Right kidney (tissue), 1 donor: ENCODE results near the gene EVL.
"Not testable (repeated sequence)": the region's sequence is repeated elsewhere in the genome, so short reads cannot be mapped to it uniquely, and the experiment has no call there.

Experiments used
- DNase-seq: peaks from one replicate; pipeline ENCODE4 v3.0.0-alpha.2; 2016

The EVL gene

DNA sequence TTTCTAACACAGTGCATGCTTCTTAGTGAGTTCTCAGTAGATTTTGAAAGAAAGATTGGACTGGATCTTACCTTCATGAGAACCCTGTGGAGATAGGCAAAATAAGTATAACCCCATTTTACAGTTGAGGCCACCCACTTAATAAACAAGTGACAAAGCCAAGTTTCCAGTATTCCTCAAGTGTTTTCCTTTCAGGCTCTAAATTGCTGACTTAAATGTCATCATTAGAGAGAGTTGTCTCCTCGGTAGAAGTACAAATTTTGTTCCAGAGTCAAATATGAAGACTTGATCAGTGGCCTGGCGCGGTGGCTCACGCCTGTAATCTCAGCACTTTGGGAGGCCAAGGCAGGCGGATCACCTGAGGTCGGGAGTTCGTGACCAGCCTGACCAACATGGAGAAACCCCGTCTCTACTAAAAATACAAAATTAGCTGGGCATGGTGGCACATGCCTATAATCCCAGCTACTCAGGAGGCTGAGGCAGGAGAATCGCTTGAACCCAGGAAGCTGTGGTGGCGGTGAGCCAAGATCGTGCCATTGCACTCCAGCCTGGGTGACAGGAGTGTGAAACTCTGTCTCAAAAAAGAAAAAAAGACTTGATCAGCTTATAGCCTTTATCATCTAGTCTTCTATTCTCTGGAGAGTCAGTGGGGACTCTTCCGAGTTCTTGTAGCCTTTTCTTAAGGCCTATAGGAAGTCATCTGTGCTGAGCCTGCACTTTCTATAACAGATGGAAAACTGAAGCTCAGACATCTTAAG lies 708 bp upstream of the EVL start:
- DNase-seq = not testable (repeated sequence)

DNA sequence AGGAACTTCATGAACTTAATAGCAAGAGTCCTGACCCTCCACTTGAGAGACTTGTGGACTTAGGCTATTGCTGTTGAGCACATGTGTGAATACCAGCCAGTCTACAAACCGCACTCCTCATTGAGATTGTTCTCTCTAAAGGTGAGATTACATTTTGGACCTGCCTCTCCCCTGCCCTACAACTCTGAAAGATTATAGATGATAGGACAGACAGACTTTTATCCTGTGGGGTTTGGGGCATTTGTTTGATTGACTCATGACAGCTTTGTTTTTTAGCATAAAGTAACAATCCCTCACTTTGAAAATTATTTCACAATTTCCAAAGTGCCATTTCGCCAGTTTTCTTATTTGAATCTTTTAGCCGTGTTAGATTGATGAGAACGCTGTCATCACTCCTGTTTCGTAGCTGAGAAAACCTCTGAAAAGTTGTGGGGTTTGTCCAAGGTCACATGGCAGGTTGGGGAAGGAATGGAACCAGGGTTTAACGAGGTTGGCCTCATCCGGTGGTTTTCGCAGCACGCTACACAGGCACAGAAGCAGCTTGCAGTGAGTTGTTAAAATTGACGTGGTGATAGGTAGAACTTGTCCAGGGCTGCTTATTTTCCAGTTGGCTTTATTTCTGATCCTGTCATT lies 836 bp downstream of the EVL start:
- no peak for DNase-seq

DNA sequence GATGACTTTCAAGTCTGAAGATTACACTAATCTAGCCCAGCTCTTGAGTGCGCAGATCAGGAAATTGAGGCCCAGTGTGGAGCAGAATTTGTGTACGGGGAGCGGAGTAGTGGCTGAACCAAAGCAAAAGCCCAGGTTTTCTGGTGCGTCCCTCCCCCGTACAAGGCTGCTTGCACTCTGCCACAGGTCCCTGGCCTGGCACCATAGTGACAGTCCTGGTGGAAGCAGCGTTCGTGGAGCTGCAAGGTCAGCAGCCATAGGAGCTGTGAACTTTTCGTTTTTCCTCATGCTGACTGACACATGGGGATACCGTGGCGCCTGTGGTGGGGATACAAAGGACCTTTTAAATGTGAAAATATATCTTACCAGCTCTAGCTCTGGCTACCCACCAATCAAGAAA lies 1.7 kb downstream of the EVL start:
- no peak for DNase-seq

DNA sequence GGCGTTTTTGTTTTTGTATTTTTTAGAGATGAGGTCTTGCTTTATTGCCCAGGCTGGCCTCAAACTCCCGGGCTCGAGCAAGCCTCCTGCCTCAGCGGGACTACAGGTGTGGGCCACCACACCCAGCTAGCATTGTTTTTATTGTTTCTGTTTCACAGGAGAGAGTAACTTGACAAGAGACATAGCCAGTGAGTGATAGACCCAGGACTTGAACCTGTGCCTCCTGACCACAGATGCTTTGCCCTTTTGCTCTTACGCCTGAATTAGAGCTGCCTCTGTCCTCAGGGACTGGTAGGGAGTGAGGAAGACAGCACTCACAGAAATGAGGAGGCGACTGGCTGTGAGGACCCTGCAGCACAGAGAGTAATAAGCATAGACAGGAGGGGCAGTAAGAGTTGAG lies 2.3 kb downstream of the EVL start:
- no peak for DNase-seq

DNA sequence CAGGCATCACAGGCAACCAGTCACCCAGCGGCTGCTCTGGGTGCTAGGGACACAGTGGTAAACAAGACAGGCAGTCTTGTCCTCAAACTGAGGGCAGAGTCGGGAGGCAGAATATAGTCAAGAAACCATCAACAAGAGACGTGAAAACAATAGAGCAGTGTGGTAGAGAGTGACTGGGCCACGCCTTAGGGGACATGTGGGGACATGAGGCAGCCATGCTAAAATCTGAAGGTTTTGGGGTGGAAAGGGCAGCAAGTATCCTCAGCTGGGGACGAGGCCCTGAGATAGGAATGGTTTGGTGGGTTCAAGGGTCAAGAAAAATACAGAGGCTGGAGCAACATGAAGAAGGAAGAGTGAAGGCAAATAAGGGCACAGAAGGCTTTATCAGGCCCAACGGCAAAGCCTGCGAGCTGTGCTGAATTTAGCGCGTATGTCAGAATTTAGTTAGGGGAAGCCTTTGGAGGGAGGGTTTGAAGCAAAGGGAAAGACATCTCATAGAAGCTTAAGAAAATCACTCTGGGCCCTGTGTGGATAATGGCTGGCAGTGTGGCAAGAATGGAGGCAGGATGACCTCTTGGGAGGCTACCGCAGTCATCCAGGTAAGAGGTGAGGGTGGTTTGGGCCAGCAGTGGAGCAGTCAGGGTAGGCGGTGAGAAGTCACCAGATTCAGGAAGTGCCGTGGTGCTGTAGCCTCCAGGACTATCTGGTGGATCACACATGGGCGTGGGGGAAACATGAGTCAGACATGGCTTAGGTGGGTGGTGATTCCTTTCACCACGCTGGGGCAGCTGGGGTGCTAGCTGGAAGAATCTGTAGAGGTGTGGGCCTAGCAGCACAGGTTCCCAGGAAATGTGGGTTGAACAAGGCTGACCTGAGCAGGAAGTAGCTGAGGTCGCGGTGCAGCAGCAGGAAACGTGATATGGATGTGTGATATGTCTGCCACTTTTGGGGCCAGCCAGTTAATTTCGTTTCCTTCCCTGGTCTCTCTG lies 3.0 kb downstream of the EVL start:
- DNase-seq = no peak

DNA sequence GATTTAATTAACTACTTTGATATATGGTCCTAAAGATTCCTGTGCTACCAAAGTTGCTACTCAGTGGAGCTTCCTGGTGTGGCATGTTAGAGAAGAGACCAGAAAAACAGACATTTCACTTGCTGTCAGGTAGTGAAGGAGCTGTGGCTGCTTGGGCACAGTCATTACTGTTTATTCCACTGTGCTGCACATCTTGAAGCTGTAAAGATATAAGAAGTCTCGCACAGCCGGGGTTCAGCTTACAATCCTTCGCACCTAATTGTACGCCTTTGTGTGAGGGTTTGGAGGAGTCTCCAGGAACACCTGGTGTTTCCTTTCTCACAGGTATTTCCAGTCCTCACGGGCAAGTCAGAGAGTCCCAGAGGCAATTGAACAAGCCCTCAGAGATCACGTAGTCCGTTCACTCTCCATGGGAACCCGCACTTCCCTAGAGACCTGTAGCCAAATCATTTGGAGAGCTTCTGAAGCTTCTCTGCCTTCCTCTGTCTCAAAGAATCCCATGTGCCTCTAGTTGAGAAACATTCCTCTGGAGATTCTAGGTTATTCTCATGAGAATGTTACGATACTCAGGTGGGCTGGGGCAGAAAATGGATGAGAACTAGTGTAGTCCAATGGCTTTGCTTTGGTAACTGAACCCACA lies 4.1 kb downstream of the EVL start:
- no peak for DNase-seq

DNA sequence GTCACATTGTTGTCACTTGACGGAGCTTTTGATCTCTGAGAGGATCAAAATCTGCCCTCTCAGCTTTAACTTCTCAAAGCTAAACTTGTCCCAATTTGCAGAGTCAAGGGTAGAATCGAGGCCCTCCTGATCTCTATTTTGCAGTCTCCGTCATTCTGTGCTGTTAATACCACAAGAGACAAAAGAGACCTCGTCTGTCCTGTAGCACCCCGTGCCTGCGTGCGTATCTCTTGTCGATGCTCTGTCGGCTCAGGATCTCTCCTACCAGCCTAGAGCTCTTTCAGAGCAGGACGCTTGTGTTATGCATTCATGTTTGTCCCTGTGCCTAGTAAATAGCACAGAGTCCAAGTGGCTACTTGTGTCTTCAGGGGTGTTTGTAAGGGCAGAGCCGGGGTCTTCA lies 5.1 kb downstream of the EVL start:
- DNase-seq = no peak

DNA sequence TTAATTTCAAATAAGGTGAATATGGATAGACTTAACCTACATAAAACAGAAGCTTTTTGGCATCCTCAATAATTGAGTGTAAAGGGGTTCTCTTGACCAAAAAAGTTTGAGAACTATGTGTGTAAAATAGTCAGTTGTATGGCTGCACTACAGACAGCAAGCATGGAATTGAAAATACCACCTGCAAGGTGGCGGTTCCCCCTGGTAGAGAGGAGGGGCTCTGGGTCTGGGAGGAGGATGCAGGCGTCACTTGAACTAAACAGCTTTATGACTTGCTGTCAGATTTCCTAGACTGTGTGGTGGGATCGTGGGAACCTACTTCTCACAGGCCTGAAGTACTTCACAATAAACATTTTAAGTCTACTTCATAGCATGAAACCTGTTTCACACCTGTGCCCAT lies 6.3 kb downstream of the EVL start:
- no peak for DNase-seq

DNA sequence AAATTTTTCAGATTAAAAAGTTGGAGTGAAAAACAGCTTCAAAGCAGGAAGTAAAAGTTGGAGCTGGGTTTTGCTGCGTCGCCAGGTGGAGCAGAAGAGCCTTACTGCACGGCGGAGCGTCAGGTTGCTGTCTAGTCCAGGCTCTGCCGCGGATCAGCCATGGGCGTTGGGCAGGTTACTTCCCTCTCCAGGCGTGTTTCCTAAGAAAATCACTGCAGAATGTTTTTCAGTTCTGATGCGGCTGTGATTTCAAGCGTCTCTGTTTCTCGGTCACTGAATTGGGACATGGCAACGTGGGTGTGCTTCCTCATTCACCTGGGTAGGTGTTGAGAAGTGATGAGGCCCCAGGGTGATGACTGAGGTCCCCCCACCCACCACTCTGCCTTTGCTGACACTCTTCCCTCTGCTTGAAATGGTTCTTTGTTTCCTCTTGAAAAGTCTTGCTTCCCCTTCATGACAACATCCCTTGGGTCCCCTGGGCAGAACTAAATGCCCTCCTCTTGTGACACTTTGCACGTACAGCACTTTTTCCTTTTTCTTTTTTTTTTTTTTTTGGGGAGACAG lies 7.6 kb downstream of the EVL start:
- DNase-seq = no peak

DNA sequence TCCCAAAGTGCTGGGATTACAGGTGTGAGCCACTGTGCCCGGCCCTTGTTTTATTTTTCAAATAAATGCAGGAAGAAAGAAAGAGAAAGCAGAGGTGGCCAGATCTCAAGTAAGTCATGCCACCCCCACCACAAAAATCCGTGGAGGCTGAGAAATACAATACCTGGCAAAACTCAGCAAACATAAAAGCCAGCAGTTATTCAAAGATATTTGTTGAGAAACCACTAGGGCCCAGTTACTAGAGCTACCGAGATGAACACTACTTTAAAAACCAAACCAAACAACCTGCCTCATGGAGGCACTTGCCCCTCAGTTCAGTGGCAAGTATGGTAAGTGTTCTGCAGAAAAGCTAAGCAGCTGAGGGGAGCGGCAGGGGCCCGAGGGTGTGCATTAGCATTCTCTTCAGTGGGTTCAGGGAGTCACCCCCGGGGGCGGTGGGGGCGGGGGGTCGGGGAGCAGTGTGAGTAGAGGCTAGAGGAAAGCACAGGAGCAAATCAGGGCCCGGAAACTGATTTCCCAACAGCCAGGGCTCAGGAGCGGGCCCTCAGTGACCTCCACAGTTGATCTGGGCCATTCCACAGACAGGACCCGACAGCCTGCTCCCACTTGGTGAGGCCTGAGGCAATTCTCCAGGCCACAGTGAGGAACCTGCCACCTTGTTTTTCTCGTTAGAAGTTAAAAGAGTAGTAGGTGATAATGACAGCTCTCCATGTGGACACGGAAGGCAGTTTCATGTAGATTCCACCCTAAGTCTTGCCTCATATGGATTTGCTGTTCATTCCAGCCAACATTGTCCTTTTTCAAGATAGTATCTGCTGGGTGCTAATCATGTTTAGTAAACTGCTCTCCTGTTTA lies 8.6 kb downstream of the EVL start:
- no peak for DNase-seq

DNA sequence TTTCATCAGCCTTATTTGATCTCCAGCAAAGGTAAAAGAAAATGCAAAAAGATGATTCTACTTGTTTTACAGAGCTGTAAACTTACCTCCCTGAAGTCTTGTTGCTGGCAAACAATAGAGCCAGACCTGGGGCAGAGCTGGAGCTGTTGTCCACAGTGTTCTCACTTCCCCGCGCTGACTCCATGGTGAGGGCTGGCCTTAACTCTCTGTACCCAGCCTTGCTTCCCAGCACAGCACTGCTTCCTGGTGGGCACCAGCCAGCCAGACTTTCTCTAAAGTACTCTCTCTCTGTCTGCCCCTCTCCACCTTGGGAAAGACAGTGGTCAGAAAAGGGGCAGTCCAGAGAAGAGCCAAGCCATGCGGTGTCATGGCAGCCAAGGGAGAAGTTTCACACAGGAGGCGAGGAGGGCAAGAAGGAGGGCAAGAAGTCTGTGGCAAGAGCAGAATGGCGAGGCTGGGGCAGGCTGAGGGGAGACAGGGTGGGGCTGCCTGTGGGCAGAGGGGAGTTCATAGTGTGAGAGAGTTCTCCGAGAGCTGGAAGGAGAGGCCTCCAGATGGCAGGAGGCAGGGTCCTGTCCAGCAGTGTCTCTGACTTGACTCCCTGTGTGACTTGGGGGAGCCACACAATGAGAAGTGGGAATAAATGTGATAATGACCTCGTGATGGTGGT lies 9.3 kb downstream of the EVL start:
- no peak for DNase-seq

DNA sequence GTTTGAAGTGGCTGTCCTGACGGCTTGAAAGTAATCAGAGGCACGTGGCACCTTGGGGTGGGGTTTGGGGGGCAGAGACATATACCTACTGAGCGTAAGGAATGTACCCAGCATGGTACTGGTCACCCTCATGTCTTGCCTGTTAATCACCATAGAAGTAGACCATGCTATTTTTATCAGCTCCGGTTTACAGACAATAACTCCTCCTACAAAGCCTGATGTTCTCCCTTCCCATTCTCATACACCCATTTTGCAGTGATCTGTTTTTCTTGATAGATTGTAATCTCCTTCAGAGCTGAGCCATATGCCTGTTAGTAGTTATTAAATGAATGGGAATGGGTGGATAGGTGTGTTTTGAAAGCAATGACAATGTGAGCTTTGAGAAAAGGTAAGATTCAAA lies 10.5 kb downstream of the EVL start:
- no peak for DNase-seq

DNA sequence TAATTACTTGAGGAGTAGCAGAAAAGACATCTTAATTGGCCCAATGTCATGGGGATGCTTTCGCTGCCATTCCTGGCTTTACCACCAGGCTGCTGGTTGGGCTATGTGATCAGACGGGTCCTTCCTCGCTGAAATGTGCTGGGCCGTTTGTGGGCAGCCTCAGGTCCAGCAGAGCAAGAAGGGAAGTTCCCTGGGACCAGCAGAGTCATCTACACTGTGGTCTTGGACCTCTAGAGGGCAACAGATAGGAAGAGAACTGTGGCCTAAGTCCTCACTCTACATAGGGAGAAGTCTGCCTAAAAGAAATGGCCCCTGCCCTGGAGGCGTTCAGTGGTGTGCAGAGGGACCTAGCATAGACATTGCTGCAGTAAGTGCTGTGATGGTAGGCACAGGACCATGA lies 10.9 kb downstream of the EVL start:
- no peak for DNase-seq

DNA sequence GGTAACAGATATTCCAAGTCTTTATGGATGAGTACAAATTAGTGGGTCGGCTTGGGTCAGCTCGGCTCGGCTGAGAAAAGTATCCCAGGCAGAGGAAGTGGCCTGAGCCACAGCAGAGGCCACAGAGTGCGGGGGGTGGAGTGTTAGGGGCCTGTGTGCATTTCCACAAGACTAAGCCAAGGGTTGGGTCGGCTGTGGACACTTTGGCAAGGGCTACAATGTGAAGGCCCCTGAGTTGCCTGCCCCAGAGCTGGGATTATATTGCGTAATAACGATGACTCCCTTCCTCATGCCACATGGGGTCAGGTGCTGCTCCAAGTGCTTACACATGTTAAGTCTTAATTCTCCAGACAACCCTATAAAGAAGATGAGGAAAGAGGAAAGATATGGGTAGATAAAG lies 11.4 kb downstream of the EVL start:
- DNase-seq = no peak

DNA sequence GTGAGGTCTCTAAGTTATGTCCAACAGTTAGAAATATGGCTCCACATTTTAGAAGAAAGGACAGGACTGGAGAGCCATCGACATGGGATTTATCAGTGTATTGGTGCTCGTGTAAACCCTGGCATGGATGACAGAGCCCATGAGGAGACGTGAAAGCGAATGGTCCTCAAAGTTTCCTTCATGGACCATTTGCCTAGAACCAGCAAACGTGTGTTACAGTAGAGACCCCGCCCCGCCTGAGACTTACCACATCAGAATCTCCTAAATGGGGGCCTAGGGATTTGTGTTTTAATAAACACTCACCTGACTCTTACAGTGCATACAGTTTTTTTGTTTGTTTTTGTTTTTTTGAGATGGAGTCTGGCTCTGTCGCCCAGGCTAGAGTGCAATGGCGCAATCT lies 12.2 kb downstream of the EVL start:
- no peak for DNase-seq

DNA sequence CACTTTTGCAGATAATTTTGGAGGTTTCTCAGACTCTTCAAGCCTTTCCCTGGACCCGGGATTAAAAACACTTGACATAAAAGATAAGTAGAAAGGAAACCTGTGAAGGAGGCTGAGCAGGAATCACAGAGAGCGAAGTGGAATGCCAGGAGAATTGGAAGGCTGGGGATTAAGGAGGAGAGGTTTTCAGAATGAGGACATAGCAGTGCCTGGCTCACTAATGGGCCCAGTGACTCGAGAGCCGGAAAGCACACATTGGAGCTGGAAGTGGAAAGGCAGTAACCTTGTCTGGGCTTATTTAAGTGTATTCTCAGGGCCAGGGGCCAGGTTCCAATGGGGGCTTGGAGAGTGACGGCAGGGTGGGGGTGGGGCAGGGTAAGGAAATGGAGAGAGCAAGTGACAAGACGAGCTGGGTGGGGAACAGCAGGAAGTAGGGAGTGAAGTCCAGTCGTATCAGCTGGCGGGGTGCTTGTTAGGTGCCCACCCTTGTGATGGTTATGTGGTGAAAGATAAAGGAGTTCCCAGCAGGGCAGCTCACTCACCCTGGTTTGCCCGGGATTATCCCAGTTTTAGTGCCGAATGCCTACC lies 13.1 kb downstream of the EVL start:
- DNase-seq = no peak

DNA sequence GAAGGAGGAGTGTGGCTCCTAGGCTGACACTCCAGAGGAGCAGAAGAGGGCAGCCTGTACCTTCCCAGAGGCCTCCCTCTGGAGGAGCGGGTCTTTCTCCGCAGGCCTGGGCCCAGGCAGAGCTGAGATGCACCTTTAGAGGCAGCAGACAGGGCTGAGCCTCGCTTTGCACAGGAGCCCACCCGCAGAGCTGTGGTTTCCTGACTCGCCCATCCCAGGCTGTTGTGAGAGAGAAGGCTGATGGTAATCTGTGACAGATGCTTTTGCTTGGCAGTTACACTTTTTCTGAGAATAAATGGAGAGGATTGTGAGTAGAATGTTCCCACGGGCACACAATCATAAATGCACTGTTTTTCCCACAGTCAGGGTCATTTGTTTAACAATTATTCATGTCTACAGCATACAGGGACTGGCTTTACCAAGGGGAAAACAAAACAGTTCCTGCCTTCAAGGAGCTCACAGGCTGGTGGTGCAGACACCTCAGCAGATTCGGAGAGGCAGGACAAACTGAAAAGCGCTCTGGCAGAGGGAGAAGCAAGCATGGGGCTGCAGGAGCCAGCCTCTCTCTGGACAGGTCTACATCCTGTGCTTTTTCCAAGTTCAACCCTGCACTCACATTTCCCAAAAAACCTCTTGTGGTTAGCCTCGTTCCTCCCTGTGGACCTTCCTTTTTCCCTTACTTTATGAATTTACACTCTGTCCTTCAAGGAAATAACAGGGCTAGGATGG lies 13.9 kb downstream of the EVL start:
- DNase-seq = no peak

DNA sequence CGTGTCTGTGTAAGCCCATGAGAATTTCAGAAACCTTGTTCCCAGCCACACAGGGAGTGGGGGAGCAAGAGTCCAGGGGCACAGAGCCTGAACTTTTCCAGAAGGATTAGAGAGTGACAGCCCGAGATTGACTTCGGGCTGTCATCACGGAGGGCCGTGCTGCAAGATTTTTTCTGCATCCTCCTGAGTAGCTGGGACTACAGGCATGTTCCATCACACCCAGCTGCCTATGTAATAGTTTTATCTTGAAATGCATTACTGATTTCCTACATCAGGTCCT lies 14.4 kb downstream of the EVL start:
- no peak for DNase-seq

DNA sequence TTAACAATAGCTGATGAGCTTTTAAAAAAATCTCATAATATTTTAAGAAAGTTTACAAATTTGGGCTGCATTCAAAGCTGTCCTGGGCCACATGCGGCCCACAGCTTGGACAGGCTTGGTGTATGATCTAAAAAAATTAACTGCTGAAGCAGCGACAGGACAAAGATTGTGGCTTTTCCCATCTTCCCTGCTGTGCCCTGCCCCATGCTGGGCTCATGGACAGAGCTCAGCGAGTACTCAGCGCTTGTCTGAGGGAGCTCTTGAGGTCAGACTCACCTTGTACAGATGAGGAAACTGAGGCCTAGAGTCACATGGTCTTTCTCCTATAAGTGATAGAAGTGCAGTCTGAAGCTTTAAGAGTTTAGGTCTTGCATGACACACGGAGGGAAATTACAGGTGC lies 15.0 kb downstream of the EVL start:
- no peak for DNase-seq
